Liver (tissue), 9 donors: Measurements from ENCODE around the gene FMO2. TPM values are rescaled to one million over a fixed set of nuclear protein-coding genes. Genes with fewer than 3 reads are reported as not detected.

Experiments
- DNase-seq: peaks from one replicate; pipeline ENCODE4 v3.0.0-alpha.2; 2017; ENCODE audit warnings: low spot score
- H3K27ac ChIP-seq, 2 donors: one replicate each; pipeline ENCODE4 v1.7.0; 2013; ENCODE audit warnings: inconsistent platforms in 2 of 2, low read length in 2 of 2, control low read depth in 1 of 2, low read depth in 1 of 2, mild to moderate bottlenecking in 1 of 2
- H3K27me3 ChIP-seq, 4 donors: one replicate each; pipeline versions ENCODE4 v1.6.1 to v1.7.0; 2013; ENCODE audit warnings: low read length in 3 of 4, inconsistent platforms in 1 of 4, mild to moderate bottlenecking in 1 of 4, moderate library complexity in 1 of 4; ENCODE audit not compliant: control insufficient read depth in 4 of 4, insufficient read depth in 4 of 4
- H3K36me3 ChIP-seq, 4 donors: one replicate each; pipeline versions ENCODE4 v1.6.1 to v1.7.0; 2013; ENCODE audit warnings: low read length in 3 of 4, mild to moderate bottlenecking in 3 of 4, low read depth in 1 of 4, moderate library complexity in 1 of 4; ENCODE audit not compliant: control insufficient read depth in 4 of 4, insufficient read depth in 3 of 4
- H3K4me1 ChIP-seq, 4 donors: one replicate each; pipeline versions ENCODE4 v1.6.1 to v1.7.0; 2013; ENCODE audit warnings: low read length in 3 of 4, mild to moderate bottlenecking in 3 of 4, moderate library complexity in 1 of 4; ENCODE audit not compliant: control insufficient read depth in 4 of 4, insufficient read depth in 4 of 4
- H3K4me3 ChIP-seq, 3 donors: one replicate each; pipeline versions ENCODE4 v1.6.1 to v1.7.0; 2013; ENCODE audit warnings: low read length in 3 of 3, control low read depth in 1 of 3, low read depth in 1 of 3, mild to moderate bottlenecking in 1 of 3
- H3K9ac ChIP-seq, 2 donors: one replicate each; pipeline ENCODE4 v1.7.0; 2013; ENCODE audit warnings: low read length in 2 of 2, mild to moderate bottlenecking in 2 of 2, moderate library complexity in 2 of 2, control low read depth in 1 of 2, low read depth in 1 of 2
- H3K9me3 ChIP-seq, 4 donors: one replicate each; pipeline versions ENCODE4 v1.6.1 to v1.7.0; 2013; ENCODE audit warnings: low read length in 3 of 4; ENCODE audit not compliant: control insufficient read depth in 4 of 4
- FOXA2 ChIP-seq: IDR thresholded peaks from 2 replicates; pipeline ENCODE4 v1.6.1; 2016; ENCODE audit warnings: antibody characterized with exemption
- GABPA ChIP-seq, 2 donors: IDR thresholded peaks in 1 of 2; conservative IDR thresholded peaks in 1 of 2; 2 replicates each; pipeline ENCODE4 v1.6.1; 2016; ENCODE audit warnings: antibody characterized with exemption in 2 of 2, mild to moderate bottlenecking in 1 of 2, moderate library complexity in 1 of 2
- HNF4A ChIP-seq, 2 donors: conservative IDR thresholded peaks; 2 replicates each; pipeline ENCODE4 v1.6.1; 2016; ENCODE audit warnings: antibody characterized with exemption in 2 of 2, mild to moderate bottlenecking in 2 of 2
- HNF4G ChIP-seq: IDR thresholded peaks from 2 replicates; pipeline ENCODE4 v1.6.1; 2016; ENCODE audit warnings: antibody characterized with exemption
- JUND ChIP-seq, 2 donors: IDR thresholded peaks; 2 replicates each; pipeline ENCODE4 v1.6.1; 2016; ENCODE audit warnings: antibody characterized with exemption in 2 of 2
- NR2F2 ChIP-seq: IDR thresholded peaks from 2 replicates; pipeline ENCODE4 v1.6.1; 2016; ENCODE audit warnings: antibody characterized with exemption
- RAD21 ChIP-seq, 2 donors: IDR thresholded peaks; 2 replicates each; pipeline ENCODE4 v1.6.1; 2016; ENCODE audit warnings: antibody characterized with exemption in 2 of 2, mild to moderate bottlenecking in 2 of 2
- RXRA ChIP-seq, 2 donors: IDR thresholded peaks; 2 replicates each; pipeline ENCODE4 v1.6.1; 2017 to 2018; ENCODE audit warnings: antibody characterized with exemption in 2 of 2, mild to moderate bottlenecking in 1 of 2
- SP1 ChIP-seq: IDR thresholded peaks from 2 replicates; pipeline ENCODE4 v1.6.1; 2018; ENCODE audit warnings: antibody characterized with exemption, mild to moderate bottlenecking
- TAF1 ChIP-seq: conservative IDR thresholded peaks from 2 replicates; pipeline ENCODE4 v1.6.1; 2016; ENCODE audit warnings: antibody characterized with exemption, mild to moderate bottlenecking
- YY1 ChIP-seq: IDR thresholded peaks from 2 replicates; pipeline ENCODE4 v1.6.1; 2016; ENCODE audit warnings: antibody characterized with exemption, mild to moderate bottlenecking
- WGBS: extraction: QIAGEN DNeasy Blood & Tissue Kit; methylation state at CpG from one replicate; pipeline ENCODE4 v1.1.7; 2013; 5-methylcytosine and 5-hydroxymethylcytosine counted together
- polyA plus RNA-seq, 2 donors: library from polyadenylated mRNA; stranded (reverse) in 1 of 2; unstranded in 1 of 2; fragments of 200-250 nt in 1 of 2; fragments of >200 nt in 1 of 2; fragmentation: Nextera tagmentation in 1 of 2; extraction: Ambion mirVana in 1 of 2; gene quantifications; one replicate each; pipeline versions ENCODE4 v1.2.1 to v1.2.3, GENCODE V29; 2013 to 2015
- total RNA-seq, 2 donors: library from RNA; depleted of rRNA; stranded (reverse); fragments of >200 nt; gene quantifications; one replicate each; pipeline ENCODE4 v1.2.3, GENCODE V29; 2014
- TF ChIP-seq, protein P1 (sequence below): IDR thresholded peaks from 2 replicates; pipeline ENCODE4 v1.6.1; 2016; ENCODE audit warnings: antibody characterized with exemption
- TF ChIP-seq, protein P2 (sequence below): IDR thresholded peaks from 2 replicates; pipeline ENCODE4 v1.6.1; 2016; ENCODE audit warnings: antibody characterized with exemption
- TF ChIP-seq, protein P3 (sequence below): IDR thresholded peaks from 2 replicates; pipeline ENCODE4 v1.6.1; 2016; ENCODE audit warnings: antibody characterized with exemption, mild to moderate bottlenecking
- TF ChIP-seq, protein P4 (sequence below): IDR thresholded peaks from 2 replicates; pipeline ENCODE4 v1.6.1; 2016; ENCODE audit warnings: antibody characterized with exemption
- donor health status: healthy.
- donor health status: healthy.
- donor health status: healthy.
- donor health status: healthy.
- donor health status: healthy.

The FMO2 gene
- total and polyA plus RNA-seq, 4 donors = 0.14 to 1.6 (median 1.1) TPM

DNA sequence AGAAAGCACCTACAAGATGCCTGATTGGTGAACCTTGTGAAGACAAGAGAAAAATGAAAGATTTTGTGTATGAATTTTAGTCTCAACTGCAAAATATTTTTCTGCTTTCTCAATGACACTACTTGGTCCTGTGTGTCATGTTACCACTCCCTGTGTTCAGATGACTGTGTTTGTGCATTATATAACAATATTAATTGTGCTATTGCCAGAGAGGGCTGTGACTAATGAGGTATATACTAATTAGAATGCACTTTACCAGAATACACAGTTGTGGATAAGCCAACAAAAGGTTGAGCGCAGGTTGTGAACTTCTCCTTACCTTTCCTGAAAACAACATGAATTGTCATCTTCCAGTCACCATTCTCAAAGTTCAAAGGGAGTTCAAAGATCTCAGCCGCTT lies 17.3 kb upstream of the FMO2 start (continued):
- TF ChIP-seq YY1 = no peak
- TF ChIP-seq HNF4A (conservative IDR thresholded peaks at IDR 0.05) = no peak
- TF ChIP-seq, protein P1, sequence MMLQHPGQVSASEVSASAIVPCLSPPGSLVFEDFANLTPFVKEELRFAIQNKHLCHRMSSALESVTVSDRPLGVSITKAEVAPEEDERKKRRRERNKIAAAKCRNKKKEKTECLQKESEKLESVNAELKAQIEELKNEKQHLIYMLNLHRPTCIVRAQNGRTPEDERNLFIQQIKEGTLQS = no peak
- TF ChIP-seq NR2F2 = no peak
- TF ChIP-seq SP1 = no peak
- TF ChIP-seq FOXA2 = no peak
- no peak for TF ChIP-seq RAD21 (IDR thresholded peaks at IDR 0.05)
- no peak for TF ChIP-seq HNF4G
- no peak for TF ChIP-seq JUND (IDR thresholded peaks at IDR 0.05)

DNA sequence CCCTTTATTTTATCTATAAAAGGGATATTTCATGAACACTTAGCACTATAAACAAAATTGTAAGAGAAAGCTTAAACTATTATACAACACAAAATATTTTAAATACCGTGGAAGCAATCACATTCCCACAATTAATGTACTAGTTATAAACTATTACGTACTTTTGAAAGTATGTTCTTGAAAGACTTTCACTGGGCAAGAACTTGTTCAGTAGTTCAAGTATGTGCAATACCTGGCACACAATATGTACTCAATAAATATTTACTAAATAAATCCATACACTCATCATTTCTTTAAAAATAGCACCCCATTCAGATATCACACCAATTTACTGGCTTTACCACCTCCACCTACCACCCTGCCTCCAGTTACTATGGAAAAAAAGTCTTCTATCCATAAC lies 12.6 kb upstream of the FMO2 start:
- no peak overlapping the region for H3K4me3 ChIP-seq
- 94% methylated on average over 2 of the region's 2 CpGs for WGBS
- H3K36me3 ChIP-seq = no peaks in the 10 kb centered on the region
- H3K27me3 ChIP-seq = no peaks in the 10 kb centered on the region
- H3K4me1 ChIP-seq = peaks cover 2 to 6% (median 5%) of the 10 kb centered on the region in 4 donors
- no peak overlapping the region for H3K27ac ChIP-seq
- no peaks in the 10 kb centered on the region for H3K9me3 ChIP-seq
- DNase-seq = no peak
- TF ChIP-seq YY1 (no peak), HNF4G (no peak), TAF1 (no peak), RXRA (IDR thresholded peaks at IDR 0.05) (no peak), RAD21 (IDR thresholded peaks at IDR 0.05) (no peak), HNF4A (conservative IDR thresholded peaks at IDR 0.05) (no peak), JUND (IDR thresholded peaks at IDR 0.05) (no peak), SP1 (no peak)
- TF ChIP-seq, protein P2, sequence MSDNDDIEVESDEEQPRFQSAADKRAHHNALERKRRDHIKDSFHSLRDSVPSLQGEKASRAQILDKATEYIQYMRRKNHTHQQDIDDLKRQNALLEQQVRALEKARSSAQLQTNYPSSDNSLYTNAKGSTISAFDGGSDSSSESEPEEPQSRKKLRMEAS = no peak
- TF ChIP-seq, protein P3, sequence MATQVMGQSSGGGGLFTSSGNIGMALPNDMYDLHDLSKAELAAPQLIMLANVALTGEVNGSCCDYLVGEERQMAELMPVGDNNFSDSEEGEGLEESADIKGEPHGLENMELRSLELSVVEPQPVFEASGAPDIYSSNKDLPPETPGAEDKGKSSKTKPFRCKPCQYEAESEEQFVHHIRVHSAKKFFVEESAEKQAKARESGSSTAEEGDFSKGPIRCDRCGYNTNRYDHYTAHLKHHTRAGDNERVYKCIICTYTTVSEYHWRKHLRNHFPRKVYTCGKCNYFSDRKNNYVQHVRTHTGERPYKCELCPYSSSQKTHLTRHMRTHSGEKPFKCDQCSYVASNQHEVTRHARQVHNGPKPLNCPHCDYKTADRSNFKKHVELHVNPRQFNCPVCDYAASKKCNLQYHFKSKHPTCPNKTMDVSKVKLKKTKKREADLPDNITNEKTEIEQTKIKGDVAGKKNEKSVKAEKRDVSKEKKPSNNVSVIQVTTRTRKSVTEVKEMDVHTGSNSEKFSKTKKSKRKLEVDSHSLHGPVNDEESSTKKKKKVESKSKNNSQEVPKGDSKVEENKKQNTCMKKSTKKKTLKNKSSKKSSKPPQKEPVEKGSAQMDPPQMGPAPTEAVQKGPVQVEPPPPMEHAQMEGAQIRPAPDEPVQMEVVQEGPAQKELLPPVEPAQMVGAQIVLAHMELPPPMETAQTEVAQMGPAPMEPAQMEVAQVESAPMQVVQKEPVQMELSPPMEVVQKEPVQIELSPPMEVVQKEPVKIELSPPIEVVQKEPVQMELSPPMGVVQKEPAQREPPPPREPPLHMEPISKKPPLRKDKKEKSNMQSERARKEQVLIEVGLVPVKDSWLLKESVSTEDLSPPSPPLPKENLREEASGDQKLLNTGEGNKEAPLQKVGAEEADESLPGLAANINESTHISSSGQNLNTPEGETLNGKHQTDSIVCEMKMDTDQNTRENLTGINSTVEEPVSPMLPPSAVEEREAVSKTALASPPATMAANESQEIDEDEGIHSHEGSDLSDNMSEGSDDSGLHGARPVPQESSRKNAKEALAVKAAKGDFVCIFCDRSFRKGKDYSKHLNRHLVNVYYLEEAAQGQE = no peak
- TF ChIP-seq, protein P4, sequence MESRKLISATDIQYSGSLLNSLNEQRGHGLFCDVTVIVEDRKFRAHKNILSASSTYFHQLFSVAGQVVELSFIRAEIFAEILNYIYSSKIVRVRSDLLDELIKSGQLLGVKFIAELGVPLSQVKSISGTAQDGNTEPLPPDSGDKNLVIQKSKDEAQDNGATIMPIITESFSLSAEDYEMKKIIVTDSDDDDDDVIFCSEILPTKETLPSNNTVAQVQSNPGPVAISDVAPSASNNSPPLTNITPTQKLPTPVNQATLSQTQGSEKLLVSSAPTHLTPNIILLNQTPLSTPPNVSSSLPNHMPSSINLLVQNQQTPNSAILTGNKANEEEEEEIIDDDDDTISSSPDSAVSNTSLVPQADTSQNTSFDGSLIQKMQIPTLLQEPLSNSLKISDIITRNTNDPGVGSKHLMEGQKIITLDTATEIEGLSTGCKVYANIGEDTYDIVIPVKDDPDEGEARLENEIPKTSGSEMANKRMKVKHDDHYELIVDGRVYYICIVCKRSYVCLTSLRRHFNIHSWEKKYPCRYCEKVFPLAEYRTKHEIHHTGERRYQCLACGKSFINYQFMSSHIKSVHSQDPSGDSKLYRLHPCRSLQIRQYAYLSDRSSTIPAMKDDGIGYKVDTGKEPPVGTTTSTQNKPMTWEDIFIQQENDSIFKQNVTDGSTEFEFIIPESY = no peak
- TF ChIP-seq, protein P1 = no peak
- H3K9ac ChIP-seq = no peak overlapping the region

DNA sequence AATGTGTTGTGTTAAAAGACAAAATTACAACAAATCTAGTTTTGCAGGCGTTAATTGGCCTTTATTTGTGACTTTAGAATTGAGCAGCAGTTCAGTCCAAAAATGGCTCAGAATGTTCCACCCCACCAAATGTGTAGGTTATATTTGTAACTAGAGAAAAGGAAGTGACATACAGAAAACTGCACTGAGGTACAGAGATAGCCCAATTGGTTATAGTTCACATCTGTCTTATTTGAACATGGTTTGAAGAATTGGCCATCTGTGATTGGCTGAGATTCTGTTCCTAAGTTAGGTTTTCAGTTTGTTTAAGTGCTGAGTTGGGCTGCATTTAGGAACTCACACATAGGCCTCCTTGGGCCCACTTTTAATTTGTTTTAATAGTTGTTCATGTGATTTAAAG lies 12.0 kb upstream of the FMO2 start:
- Histone ChIP-seq H3K36me3 (no peaks in the 10 kb centered on the region), H3K27me3 (no peaks in the 10 kb centered on the region), H3K4me3 (no peak overlapping the region), H3K9ac (no peak overlapping the region), H3K9me3 (no peaks in the 10 kb centered on the region), H3K27ac (no peak overlapping the region), H3K4me1 (peaks cover 2 to 9% (median 6%) of the 10 kb centered on the region in 4 donors)
- 96% methylated on average over 1 of the region's 1 CpG for WGBS
- DNase-seq = no peak
- TF ChIP-seq GABPA (IDR thresholded peaks at IDR 0.05 in 1 of 2, conservative IDR thresholded peaks at IDR 0.05 in 1 of 2) = no peak
- TF ChIP-seq HNF4A (conservative IDR thresholded peaks at IDR 0.05) = no peak
- TF ChIP-seq YY1 = no peak
